Activated CD4-positive, alpha-beta T cell treated with anti-CD3 and anti-CD28 coated beads for 36 hours (primary cell): Measurements from ENCODE around the gene NCKAP5. TPM values are rescaled to one million over a fixed set of nuclear protein-coding genes. Genes with fewer than 3 reads are reported as not detected.

Experiments
- ATAC-seq: fragments of 200-7000 bp; cut with Tn5 transposase; one replicate; pipeline ENCODE4 v1.10.0; 2021; ENCODE audit warnings: mild to moderate bottlenecking, moderate library complexity
- CTCF ChIA-PET: fragments of 350-600 bp; sonication (Branson Sonifier 250); formaldehyde crosslinking; loops from one replicate; lab custom pipeline; 2021; ENCODE audit warnings: antibody characterized with exemption; lab: Charles Lee
- POLR2A ChIA-PET: fragments of 350-600 bp; sonication (Branson Sonifier 250); formaldehyde crosslinking; loops from one replicate; lab custom pipeline; 2021; ENCODE audit warnings: antibody characterized with exemption, inconsistent platforms; lab: Charles Lee
- DNase-seq: peaks from one replicate; pipeline ENCODE4 v3.0.0-alpha.2; 2020
- H3K27ac Mint-ChIP-seq: one replicate; pipeline ENCODE4 v1.8.0; 2021; ENCODE audit warnings: mixed read lengths
- H3K27me3 Mint-ChIP-seq: one replicate; pipeline ENCODE4 v1.8.0; 2021; ENCODE audit warnings: mixed read lengths
- H3K36me3 Mint-ChIP-seq: one replicate; pipeline ENCODE4 v1.8.0; 2021; ENCODE audit warnings: low read depth, mixed read lengths
- H3K4me1 Mint-ChIP-seq: one replicate; pipeline ENCODE4 v1.8.0; 2021; ENCODE audit warnings: mixed read lengths
- H3K4me3 Mint-ChIP-seq: one replicate; pipeline ENCODE4 v1.8.0; 2021; ENCODE audit warnings: mild to moderate bottlenecking, moderate library complexity, mixed read lengths
- H3K9me3 Mint-ChIP-seq: one replicate; pipeline ENCODE4 v1.8.0; 2021; ENCODE audit warnings: low read depth, mixed read lengths
- intact Hi-C, 2 experiments: fragments of 100-400 bp; cut with DNase I in 1 of 2; cut with micrococcal nuclease in 1 of 2; formaldehyde crosslinking; loops; one replicate each; pipeline versions ENCODE4 v1.14.2 to v1.15.1; 2022 to 2024; cut with DNase I, micrococcal nuclease
- total RNA-seq, 2 experiments: library from RNA; stranded (reverse); gene quantifications; one replicate each; pipeline ENCODE4 v1.2.3, GENCODE V29; 2021

The NCKAP5 gene
- total RNA-seq, 2 experiments from 2014 or later, result not detected

GRCh38 chr2:132886574-132886973, 681.7 kb downstream of the NCKAP5 start:
- CTCF ChIA-PET, result no interaction called here
- no peak for DNase-seq
- intact Hi-C loops, result no loop called here
- POLR2A ChIA-PET, result no interaction called here
- no peaks in the 10 kb centered on the region for H3K27me3 Mint-ChIP-seq
- ATAC-seq, result no peak
- no peaks in the 10 kb centered on the region for H3K4me1 Mint-ChIP-seq
- no peak overlapping the region for H3K4me3 Mint-ChIP-seq
- peaks cover 2% of the 10 kb centered on the region for H3K9me3 Mint-ChIP-seq
- no peaks in the 10 kb centered on the region for H3K36me3 Mint-ChIP-seq
- H3K27ac Mint-ChIP-seq, result no peak overlapping the region

GRCh38 chr2:132884705-132885104, 683.6 kb downstream of the NCKAP5 start:
- H3K27me3 Mint-ChIP-seq, result no peaks in the 10 kb centered on the region
- intact Hi-C loops, result no loop called here
- ChIA-PET CTCF (no interaction called here), POLR2A (no interaction called here)
- H3K36me3 Mint-ChIP-seq, result no peaks in the 10 kb centered on the region
- no peak overlapping the region for H3K4me3 Mint-ChIP-seq
- ATAC-seq, result no peak
- H3K9me3 Mint-ChIP-seq, result no peaks in the 10 kb centered on the region
- H3K4me1 Mint-ChIP-seq, result no peaks in the 10 kb centered on the region
- DNase-seq, result no peak
- H3K27ac Mint-ChIP-seq, result no peak overlapping the region

- ATAC-seq (no peak), DNase-seq (no peak)
- Mint-ChIP-seq H3K9me3 (no peaks in the 10 kb centered on the region), H3K4me1 (no peaks in the 10 kb centered on the region), H3K36me3 (no peaks in the 10 kb centered on the region), H3K27ac (no peak overlapping the region), H3K27me3 (no peaks in the 10 kb centered on the region), H3K4me3 (no peak overlapping the region)
- ChIA-PET POLR2A (no interaction called here), CTCF (no interaction called here)
- intact Hi-C loops, result no loop called here
Observed at GRCh38 chr2:132884292-132884691, 684.0 kb downstream of the NCKAP5 start.

- Mint-ChIP-seq H3K27ac (no peak overlapping the region), H3K4me3 (no peak overlapping the region), H3K36me3 (no peaks in the 10 kb centered on the region), H3K9me3 (no peaks in the 10 kb centered on the region), H3K27me3 (no peaks in the 10 kb centered on the region), H3K4me1 (no peaks in the 10 kb centered on the region)
- ChIA-PET POLR2A (no interaction called here), CTCF (no interaction called here)
- intact Hi-C loops, result no loop called here
- DNase-seq (no peak), ATAC-seq (no peak)
Observed at GRCh38 chr2:132883430-132883829, 684.8 kb downstream of the NCKAP5 start.

GRCh38 chr2:132881546-132881945, 686.7 kb downstream of the NCKAP5 start:
- no peak for DNase-seq
- Mint-ChIP-seq H3K4me1 (no peaks in the 10 kb centered on the region), H3K36me3 (no peaks in the 10 kb centered on the region), H3K9me3 (no peaks in the 10 kb centered on the region), H3K27me3 (no peaks in the 10 kb centered on the region), H3K4me3 (no peak overlapping the region), H3K27ac (no peak overlapping the region)
- no peak for ATAC-seq
- POLR2A ChIA-PET, result no interaction called here
- CTCF ChIA-PET, result no interaction called here
- intact Hi-C loops, result no loop called here

GRCh38 chr2:132877923-132878322, 690.3 kb downstream of the NCKAP5 start:
- Mint-ChIP-seq H3K9me3 (no peaks in the 10 kb centered on the region), H3K27ac (no peak overlapping the region), H3K36me3 (no peaks in the 10 kb centered on the region), H3K4me1 (no peaks in the 10 kb centered on the region), H3K4me3 (no peak overlapping the region), H3K27me3 (no peaks in the 10 kb centered on the region)
- ATAC-seq (no peak), DNase-seq (no peak)
- POLR2A ChIA-PET, result no interaction called here
- CTCF ChIA-PET, result no interaction called here
- intact Hi-C loops, result no loop called here

- Mint-ChIP-seq H3K36me3 (no peaks in the 10 kb centered on the region), H3K4me3 (no peak overlapping the region), H3K27me3 (no peaks in the 10 kb centered on the region), H3K9me3 (no peaks in the 10 kb centered on the region), H3K4me1 (no peaks in the 10 kb centered on the region), H3K27ac (no peak overlapping the region)
- ChIA-PET CTCF (no interaction called here), POLR2A (no interaction called here)
- intact Hi-C loops, result no loop called here
- no peak for ATAC-seq
- no peak for DNase-seq
Observed at GRCh38 chr2:132876745-132877391, 691.4 kb downstream of the NCKAP5 start.

GRCh38 chr2:132875193-132875592, 693.1 kb downstream of the NCKAP5 start:
- H3K27me3 Mint-ChIP-seq, result no peaks in the 10 kb centered on the region

GRCh38 chr2:132873738-132874137, 694.5 kb downstream of the NCKAP5 start:
- Mint-ChIP-seq H3K4me3 (no peak overlapping the region), H3K4me1 (no peaks in the 10 kb centered on the region), H3K27ac (no peak overlapping the region), H3K36me3 (no peaks in the 10 kb centered on the region), H3K27me3 (no peaks in the 10 kb centered on the region), H3K9me3 (no peaks in the 10 kb centered on the region)
- ATAC-seq (no peak), DNase-seq (no peak)
- ChIA-PET CTCF (no interaction called here), POLR2A (no interaction called here)
- intact Hi-C loops, result no loop called here

More at GRCh38 chr2:132875193-132875592, 693.1 kb downstream of the NCKAP5 start:
- CTCF ChIA-PET, result no interaction called here
- DNase-seq (no peak), ATAC-seq (no peak)
- Mint-ChIP-seq H3K36me3 (no peaks in the 10 kb centered on the region), H3K9me3 (no peaks in the 10 kb centered on the region), H3K27ac (no peak overlapping the region), H3K4me1 (no peaks in the 10 kb centered on the region), H3K4me3 (no peak overlapping the region)
- intact Hi-C loops, result no loop called here
- POLR2A ChIA-PET, result interaction anchor here (0.5 kb wide), 1 partner anchor 14 kb away, joined by 3 read pairs; no protein-coding TSS in a partner anchor

GRCh38 chr2:132871831-132872230, 696.4 kb downstream of the NCKAP5 start:
- Mint-ChIP-seq H3K36me3 (no peaks in the 10 kb centered on the region), H3K4me3 (no peak overlapping the region), H3K4me1 (no peaks in the 10 kb centered on the region), H3K27me3 (no peaks in the 10 kb centered on the region), H3K9me3 (no peaks in the 10 kb centered on the region), H3K27ac (no peak overlapping the region)
- intact Hi-C loops, result no loop called here
- no peak for DNase-seq
- no peak for ATAC-seq
- ChIA-PET POLR2A (interaction anchor here (0.7 kb wide), 1 partner anchor 870 kb away, joined by 3 read pairs; no protein-coding TSS in a partner anchor), CTCF (interaction anchor here (0.7 kb wide), 1 partner anchor 296 kb away, joined by 5 read pairs; no protein-coding TSS in a partner anchor)

- no peaks in the 10 kb centered on the region for H3K9me3 Mint-ChIP-seq
- ATAC-seq (no peak), DNase-seq (no peak)
- CTCF ChIA-PET, result no interaction called here
- H3K27me3 Mint-ChIP-seq, result no peaks in the 10 kb centered on the region
- no peaks in the 10 kb centered on the region for H3K4me1 Mint-ChIP-seq
- no peak overlapping the region for H3K27ac Mint-ChIP-seq
- no peaks in the 10 kb centered on the region for H3K36me3 Mint-ChIP-seq
- intact Hi-C loops, result no loop called here
- no peak overlapping the region for H3K4me3 Mint-ChIP-seq
- POLR2A ChIA-PET, result no interaction called here
Observed at GRCh38 chr2:132863961-132864360, 704.3 kb downstream of the NCKAP5 start.

GRCh38 chr2:132860220-132860619, 708.0 kb downstream of the NCKAP5 start:
- no peak for DNase-seq
- no peak overlapping the region for H3K27ac Mint-ChIP-seq
- POLR2A ChIA-PET, result no interaction called here
- H3K4me1 Mint-ChIP-seq, result no peaks in the 10 kb centered on the region
- intact Hi-C loops, result no loop called here
- H3K36me3 Mint-ChIP-seq, result no peaks in the 10 kb centered on the region
- no peaks in the 10 kb centered on the region for H3K27me3 Mint-ChIP-seq
- ATAC-seq, result no peak
- CTCF ChIA-PET, result no interaction called here
- H3K9me3 Mint-ChIP-seq, result no peaks in the 10 kb centered on the region
- H3K4me3 Mint-ChIP-seq, result no peak overlapping the region
